ENCODE measurements around the gene NEK8.

Gene NEK8

GRCh38 chr17:28750178-28751047 lies 21.8 kb downstream of the NEK8 start:
- H3K4me2 ChIP-seq (ENCODE audit: low read length), result peak overlapping the region; percentile 13; the same call in 1 of the 2 replicates
- H3K36me3 ChIP-seq (ENCODE audit: insufficient read depth, low read length), result peaks cover 69% of the 10 kb centered on the region

GRCh38 chr17:28751600-28752366 lies 23.2 kb downstream of the NEK8 start:
- Histone ChIP-seq H3F3A (ENCODE audit: insufficient read depth, low read length) (no peaks in the 10 kb centered on the region), H3K4me3 (ENCODE audit: low read depth, low read length, poor library complexity, severe bottlenecking) (no peak overlapping the region), H2AFZ (ENCODE audit: low read length) (no peak overlapping the region), H3K79me2 (ENCODE audit: insufficient read depth, low read length) (no peaks in the 10 kb centered on the region), H3K9ac (ENCODE audit: low read length) (no peak overlapping the region), H3K9me2 (ENCODE audit: low read depth, low read length) (no peaks in the 10 kb centered on the region), H4K20me1 (ENCODE audit: insufficient read depth, low read length) (no peaks in the 10 kb centered on the region), H3K27ac (ENCODE audit: low read depth, low read length, poor library complexity, severe bottlenecking) (peak overlapping the region; percentile 22), H3K4me1 (ENCODE audit: insufficient read depth, low read length, severe bottlenecking) (peaks cover 47% of the 10 kb centered on the region), H3K9me3 (ENCODE audit: low read length) (no peaks in the 10 kb centered on the region), H3K36me3 (ENCODE audit: insufficient read depth, low read length) (peaks cover 56% of the 10 kb centered on the region), H3K27me3 (ENCODE audit: insufficient read depth, low read length) (no peaks in the 10 kb centered on the region), H3K4me2 (ENCODE audit: low read length) (no peak overlapping the region)
- TF ChIP-seq CTCF (IDR thresholded peaks at IDR 0.05; ENCODE audit: low read length) (no peak), EZH2 (IDR thresholded peaks at IDR 0.05; ENCODE audit: borderline replicate concordance, low read length) (no peak)

More at GRCh38 chr17:28750178-28751047, 21.8 kb downstream of the NEK8 start:
- peak overlapping the region; percentile 85 for H3K27ac ChIP-seq (ENCODE audit: low read depth, low read length, poor library complexity, severe bottlenecking)
- no peaks in the 10 kb centered on the region for H4K20me1 ChIP-seq (ENCODE audit: insufficient read depth, low read length)
- no peaks in the 10 kb centered on the region; the same call in none of the 2 replicates for H3K79me2 ChIP-seq (ENCODE audit: insufficient read depth, low read length)
- no peak overlapping the region for H2AFZ ChIP-seq (ENCODE audit: low read length)
- peak overlapping the region; percentile 24; the same call in 1 of the 2 replicates for H3K9ac ChIP-seq (ENCODE audit: low read length)
- H3K27me3 ChIP-seq (ENCODE audit: insufficient read depth, low read length), result no peaks in the 10 kb centered on the region
- peak; percentile 99 for TF ChIP-seq CTCF (IDR thresholded peaks at IDR 0.05; ENCODE audit: low read length)
- TF ChIP-seq EZH2 (IDR thresholded peaks at IDR 0.05; ENCODE audit: borderline replicate concordance, low read length), result no peak
- no peaks in the 10 kb centered on the region for H3F3A ChIP-seq (ENCODE audit: insufficient read depth, low read length)
- no peaks in the 10 kb centered on the region for H3K9me2 ChIP-seq (ENCODE audit: low read depth, low read length)
- H3K4me1 ChIP-seq (ENCODE audit: insufficient read depth, low read length, severe bottlenecking), result peaks cover 61% of the 10 kb centered on the region
- no peaks in the 10 kb centered on the region for H3K9me3 ChIP-seq (ENCODE audit: low read length)
- no peak overlapping the region for H3K4me3 ChIP-seq (ENCODE audit: low read depth, low read length, poor library complexity, severe bottlenecking)

DNA sequence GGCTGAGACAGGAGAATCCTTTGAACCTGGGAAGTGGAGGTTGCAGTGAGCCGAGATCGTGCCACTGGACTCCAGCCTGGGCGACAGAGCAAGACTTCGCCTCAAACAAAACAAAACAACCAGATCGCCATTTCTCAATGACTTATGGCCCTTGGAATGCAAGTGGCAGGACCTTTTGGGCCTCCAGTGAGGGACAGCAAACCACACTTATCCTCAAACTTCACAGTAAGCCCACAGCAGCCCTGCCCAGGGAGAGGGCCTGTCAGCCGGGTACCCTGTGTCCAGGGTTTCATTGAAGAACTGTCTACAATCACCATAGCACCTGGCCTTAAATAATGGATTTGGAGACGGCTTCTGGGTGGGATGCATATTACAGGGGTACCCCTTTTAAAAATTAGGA lies 26.9 kb downstream of the NEK8 start:
- Histone ChIP-seq H3K27ac (ENCODE audit: low read depth, low read length, poor library complexity, severe bottlenecking) (no peak overlapping the region), H3K36me3 (ENCODE audit: insufficient read depth, low read length) (peaks cover 46% of the 10 kb centered on the region), H3F3A (ENCODE audit: insufficient read depth, low read length) (no peaks in the 10 kb centered on the region)

More for the DNA sequence above, 26.9 kb downstream of the NEK8 start:
- no peak overlapping the region for H3K4me2 ChIP-seq (ENCODE audit: low read length)
- H3K9ac ChIP-seq (ENCODE audit: low read length), result no peak overlapping the region
- H3K9me2 ChIP-seq (ENCODE audit: low read depth, low read length), result no peaks in the 10 kb centered on the region
- TF ChIP-seq EZH2 (IDR thresholded peaks at IDR 0.05; ENCODE audit: borderline replicate concordance, low read length), result no peak
- TF ChIP-seq CTCF (IDR thresholded peaks at IDR 0.05; ENCODE audit: low read length), result no peak
- peaks cover 13% of the 10 kb centered on the region for H3K4me1 ChIP-seq (ENCODE audit: insufficient read depth, low read length, severe bottlenecking)
- H3K27me3 ChIP-seq (ENCODE audit: insufficient read depth, low read length), result no peaks in the 10 kb centered on the region
- H3K79me2 ChIP-seq (ENCODE audit: insufficient read depth, low read length), result no peaks in the 10 kb centered on the region
- H4K20me1 ChIP-seq (ENCODE audit: insufficient read depth, low read length), result no peaks in the 10 kb centered on the region
- H2AFZ ChIP-seq (ENCODE audit: low read length), result no peak overlapping the region
- no peaks in the 10 kb centered on the region for H3K9me3 ChIP-seq (ENCODE audit: low read length)
- no peak overlapping the region for H3K4me3 ChIP-seq (ENCODE audit: low read depth, low read length, poor library complexity, severe bottlenecking)

Data from OCI-LY1 (cell line).